HG02840 (cell line): ENCODE results near the gene ITPK1.
"Not testable (repeated sequence)": the region's sequence is repeated elsewhere in the genome, so short reads cannot be mapped to it uniquely, and the experiment has no call there.

Experiments used
- ATAC-seq: cut with Tn5 transposase; IDR thresholded peaks from one replicate; pipeline ENCODE4 v1.9.1; 2021; ENCODE audit warnings: mild to moderate bottlenecking, moderate library complexity, moderate number of reproducible peaks; ENCODE audit not compliant: unreplicated experiment, low FRiP score

Gene ITPK1

GRCh38 chr14:93115821-93116675 lies at the start of gene ITPK1:
TSS of gene ITPK1 (minus strand) at chr14:93115925. CDS start at chr14:93115163, 762 bp downstream.
- peak; percentile 47 for ATAC-seq

GRCh38 chr14:93163564-93163963 lies 47.8 kb upstream of the ITPK1 start:
- ATAC-seq: peak; percentile 49

- no peak for ATAC-seq
Measured at GRCh38 chr14:93161411-93161940, 45.8 kb upstream of the ITPK1 start.

GRCh38 chr14:93160353-93160801 lies 44.7 kb upstream of the ITPK1 start:
- no peak for ATAC-seq

- ATAC-seq: not testable (repeated sequence)
Measured at GRCh38 chr14:93159625-93160352, 44.1 kb upstream of the ITPK1 start.

- not testable (repeated sequence) for ATAC-seq
Measured at GRCh38 chr14:93158349-93158748, 42.6 kb upstream of the ITPK1 start.

GRCh38 chr14:93156693-93157369 lies 41.1 kb upstream of the ITPK1 start:
- no peak for ATAC-seq

GRCh38 chr14:93155667-93156066 lies 39.9 kb upstream of the ITPK1 start:
- no peak for ATAC-seq

- no peak for ATAC-seq
Measured at GRCh38 chr14:93153121-93153520, 37.4 kb upstream of the ITPK1 start.

- no peak for ATAC-seq
Measured at GRCh38 chr14:93150227-93151208, 34.8 kb upstream of the ITPK1 start.

GRCh38 chr14:93148979-93149378 lies 33.3 kb upstream of the ITPK1 start:
- ATAC-seq: no peak

- ATAC-seq: peak; percentile 72
Measured at GRCh38 chr14:93146119-93146518, 30.4 kb upstream of the ITPK1 start.

- no peak for ATAC-seq
Measured at GRCh38 chr14:93142854-93143652, 27.3 kb upstream of the ITPK1 start.

GRCh38 chr14:93137864-93138263 lies 22.1 kb upstream of the ITPK1 start:
- no peak for ATAC-seq

GRCh38 chr14:93136508-93136907 lies 20.8 kb upstream of the ITPK1 start:
- ATAC-seq: not testable (repeated sequence)

GRCh38 chr14:93136009-93136408 lies 20.3 kb upstream of the ITPK1 start:
- ATAC-seq: no peak

- ATAC-seq: no peak
Measured at GRCh38 chr14:93135399-93135798, 19.7 kb upstream of the ITPK1 start.

GRCh38 chr14:93133464-93133863 lies 17.7 kb upstream of the ITPK1 start:
- no peak for ATAC-seq
